NCI-H128 (cell line): ENCODE measurements around the gene FHDC1.

ENCODE experiments used
- DNase-seq: peaks from one replicate; lab custom pipeline; 2025; ENCODE audit not compliant: unreplicated experiment; lab: John Stamatoyannopoulos, UW

Gene FHDC1

GRCh38 chr4:152957437-152958171, 21.5 kb downstream of the FHDC1 start:
- no peak for DNase-seq

GRCh38 chr4:152959080-152959479, 23.0 kb downstream of the FHDC1 start:
- no peak for DNase-seq

- DNase-seq: no peak
Observed at GRCh38 chr4:152960082-152960481, 24.0 kb downstream of the FHDC1 start.

GRCh38 chr4:152961014-152961772, 25.1 kb downstream of the FHDC1 start:
- no peak for DNase-seq

DNA sequence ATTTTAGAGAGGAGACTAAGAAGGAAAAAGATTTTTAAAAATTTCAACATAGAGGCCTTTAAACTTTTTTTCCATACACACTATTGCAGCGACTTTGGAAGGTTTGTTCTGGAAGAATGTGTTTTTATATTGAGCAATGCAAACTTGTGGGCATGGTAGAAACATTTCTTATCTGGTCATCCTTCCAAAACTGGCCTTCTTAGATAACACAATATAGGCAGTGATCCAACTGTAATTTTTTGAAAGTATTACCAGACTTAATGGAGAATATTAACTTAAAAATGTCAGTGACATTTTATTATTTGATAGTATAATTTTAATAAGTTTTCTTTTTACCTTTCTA, 25.6 kb downstream of the FHDC1 start:
- no peak for DNase-seq

GRCh38 chr4:152962150-152962549, 26.0 kb downstream of the FHDC1 start:
- DNase-seq: no peak

DNA sequence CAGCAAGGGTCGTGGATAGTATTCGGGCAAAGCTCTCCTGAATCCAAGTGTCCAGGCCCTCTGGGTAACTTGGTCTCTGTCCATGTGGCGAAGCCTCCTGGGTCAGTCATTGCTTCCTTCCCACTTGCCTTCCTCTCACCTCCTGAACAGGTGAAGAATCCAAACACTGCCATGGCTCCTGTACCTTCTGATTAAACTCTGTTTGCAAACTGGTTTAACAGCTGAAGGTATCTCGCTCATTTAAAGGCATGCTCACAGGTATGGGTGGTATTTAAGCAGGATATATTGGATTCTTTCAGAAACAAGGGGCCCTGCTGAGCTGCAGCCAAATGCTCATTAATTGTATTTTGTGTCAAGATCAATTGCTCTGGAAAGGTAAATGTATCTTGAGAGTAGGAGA, 28.2 kb downstream of the FHDC1 start:
- no peak for DNase-seq

DNA sequence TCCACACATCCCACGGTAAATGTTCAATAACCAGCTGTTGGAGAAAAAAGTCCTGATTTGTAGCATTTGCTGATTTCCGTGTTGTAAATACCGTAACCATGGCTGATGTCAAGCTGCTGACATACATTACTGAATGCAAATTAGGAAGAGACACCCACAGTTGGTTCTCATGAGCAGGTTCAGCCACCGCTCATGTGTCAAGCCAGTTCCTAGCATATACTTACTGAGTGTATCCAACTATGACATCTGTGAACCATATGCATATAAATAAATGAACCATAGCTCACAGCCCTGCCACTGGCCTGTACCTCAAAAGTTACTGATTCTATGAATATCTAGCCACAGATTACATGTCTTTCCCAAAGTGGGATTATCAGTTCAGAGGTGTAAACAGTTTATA, 29.5 kb downstream of the FHDC1 start:
- DNase-seq: no peak

DNA sequence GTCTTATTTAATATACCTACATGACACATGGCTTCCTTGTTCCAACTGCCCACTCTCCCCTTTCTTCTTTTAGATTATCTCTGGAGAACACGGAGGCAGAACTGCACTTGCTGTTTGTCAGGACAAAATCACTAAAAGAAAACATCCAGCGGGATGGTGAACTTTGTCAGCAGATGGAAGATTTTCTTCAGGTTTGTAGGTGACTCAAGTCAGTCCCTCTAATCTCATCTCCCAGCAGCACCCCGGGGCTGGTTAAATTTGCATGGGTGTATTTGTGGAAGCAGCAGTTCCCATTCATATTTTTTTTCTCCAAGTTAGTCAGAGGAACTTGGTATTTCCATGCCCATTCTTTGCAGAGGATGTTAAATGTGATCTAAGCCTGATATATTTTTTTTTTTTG, 31.8 kb downstream of the FHDC1 start:
- no peak for DNase-seq

GRCh38 chr4:152968806-152969394, 32.8 kb downstream of the FHDC1 start:
- DNase-seq: no peak

DNA sequence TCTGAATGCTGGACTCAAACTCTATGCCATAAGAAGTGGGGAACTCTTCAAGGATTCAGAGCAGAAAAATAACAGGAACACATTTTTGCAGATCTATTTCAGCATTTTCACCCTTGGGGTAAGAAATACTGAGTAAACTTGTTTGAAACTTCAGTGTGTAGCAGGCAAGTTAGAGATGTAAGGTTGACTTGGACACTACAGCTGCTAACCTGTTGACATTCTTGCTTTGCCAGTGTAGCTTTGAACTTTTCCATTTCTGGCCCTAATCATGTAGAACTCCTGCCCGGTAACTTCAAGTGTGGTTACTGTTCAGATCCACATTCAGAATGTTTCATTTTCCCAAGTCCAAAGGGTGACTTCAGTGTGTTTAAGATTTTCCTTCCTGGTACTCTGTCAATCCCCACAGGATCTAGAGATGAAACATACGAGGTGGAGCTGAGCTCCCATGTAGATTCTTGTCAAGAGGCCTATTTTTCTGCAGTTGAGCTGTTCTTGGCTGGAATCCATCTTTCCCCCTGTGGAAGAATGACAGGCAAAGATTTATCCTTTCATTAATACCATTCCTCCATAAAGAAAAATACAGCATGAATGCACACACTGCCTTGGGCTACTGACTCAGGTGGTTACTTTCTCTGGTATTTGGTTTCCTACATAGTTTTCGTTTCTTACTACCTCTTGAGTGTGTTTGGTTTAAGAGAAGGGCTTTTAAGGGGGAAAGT, 34.1 kb downstream of the FHDC1 start:
- DNase-seq: no peak

DNA sequence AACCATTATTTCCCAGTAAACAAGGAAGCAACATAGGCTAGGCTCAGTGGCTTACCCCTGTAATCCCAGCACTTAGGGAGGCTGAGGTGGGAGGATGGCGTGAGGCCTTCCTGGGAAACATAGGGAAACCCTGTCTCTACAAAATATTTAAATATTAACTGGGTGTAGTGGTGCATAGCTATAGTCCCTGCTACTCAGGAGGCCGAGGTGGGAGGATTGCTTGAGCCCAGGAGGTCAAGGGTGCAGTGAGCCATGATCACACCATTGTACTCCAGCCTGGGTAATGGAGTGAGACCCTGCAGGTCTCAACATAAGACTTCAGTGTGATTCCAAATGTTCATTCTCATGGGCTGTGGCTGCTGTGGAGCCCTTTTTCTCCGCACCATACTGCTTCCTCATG, 34.9 kb downstream of the FHDC1 start:
- no peak for DNase-seq

GRCh38 chr4:152972821-152973628, 36.9 kb downstream of the FHDC1 start:
- DNase-seq: no peak

DNA sequence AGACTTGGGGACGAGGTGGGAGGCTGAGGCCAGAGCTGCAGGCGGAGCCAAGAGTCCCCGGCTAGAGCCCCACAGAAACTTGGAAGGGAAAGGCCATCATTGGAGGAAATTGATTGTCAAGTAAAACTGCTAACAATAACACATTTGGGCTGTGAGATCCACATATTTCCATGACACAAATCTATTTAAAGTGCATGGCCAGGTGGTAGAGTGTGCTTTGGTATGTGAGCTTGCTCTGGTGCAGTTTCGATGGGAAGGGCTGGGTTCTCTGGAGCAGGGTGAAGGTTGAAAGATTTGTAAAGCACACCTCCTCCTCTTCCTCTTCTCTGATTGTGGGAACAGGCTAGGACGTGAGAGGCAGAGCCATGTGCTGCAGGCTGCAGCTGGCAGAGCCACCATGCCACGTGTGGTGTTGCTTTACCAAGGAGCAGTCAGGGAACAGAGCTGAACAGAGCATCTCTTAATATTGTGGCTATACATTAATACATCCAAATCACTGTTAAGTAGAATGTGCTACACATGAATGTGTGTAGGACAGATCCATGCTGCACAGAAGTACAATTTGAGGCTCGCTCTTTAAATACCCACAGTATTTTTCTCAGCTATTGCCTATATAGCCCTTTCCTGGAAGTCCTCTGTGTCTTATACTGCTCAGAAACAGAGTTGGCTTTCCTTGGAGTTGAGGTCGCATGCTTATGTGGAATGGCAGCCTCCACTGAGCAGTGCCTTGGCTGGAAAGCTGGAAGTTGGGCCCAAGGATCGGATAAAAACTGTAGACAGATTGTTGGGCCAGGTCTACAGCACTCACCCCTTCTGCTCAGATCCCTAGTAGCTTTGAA, 37.7 kb downstream of the FHDC1 start:
- DNase-seq: no peak

DNA sequence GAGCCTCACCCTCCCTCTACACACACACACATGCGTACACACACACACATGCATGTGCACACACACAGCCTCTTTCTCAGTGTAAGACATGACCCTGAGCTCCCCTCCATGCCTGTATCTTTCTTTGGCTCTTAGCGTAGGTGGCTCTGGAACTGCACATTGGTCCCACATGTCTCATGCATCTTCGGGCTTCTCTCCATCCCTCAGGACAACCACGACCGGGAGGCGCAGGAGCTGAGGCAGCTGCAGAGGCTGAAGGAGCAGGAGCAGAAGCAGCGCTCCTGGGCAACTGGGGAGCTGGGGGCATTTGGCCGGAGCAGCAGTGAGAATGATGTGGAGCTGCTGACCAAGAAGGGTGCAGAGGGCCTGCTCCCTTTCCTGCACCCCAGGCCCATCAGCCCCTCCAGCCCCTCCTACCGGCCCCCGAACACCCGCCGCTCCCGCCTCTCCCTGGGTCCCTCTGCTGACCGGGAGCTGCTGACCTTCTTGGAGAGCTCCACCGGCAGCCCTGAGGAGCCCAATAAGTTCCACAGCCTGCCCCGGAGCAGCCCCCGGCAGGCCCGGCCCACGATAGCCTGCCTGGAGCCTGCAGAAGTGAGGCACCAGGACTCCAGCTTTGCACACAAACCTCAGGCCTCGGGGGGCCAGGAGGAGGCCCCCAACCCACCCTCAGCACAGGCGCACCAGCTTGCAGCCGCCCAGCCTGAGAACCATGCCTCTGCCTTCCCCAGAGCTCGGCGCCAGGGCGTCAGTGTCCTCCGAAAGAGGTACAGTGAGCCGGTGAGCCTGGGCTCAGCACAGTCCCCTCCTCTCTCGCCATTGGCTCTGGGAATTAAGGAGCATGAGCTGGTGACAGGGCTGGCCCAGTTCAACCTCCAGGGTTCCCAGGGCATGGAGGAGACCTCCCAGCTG, 38.6 kb downstream of the FHDC1 start:
- no peak for DNase-seq

GRCh38 chr4:152975380-152976211, 39.5 kb downstream of the FHDC1 start:
- no peak for DNase-seq

- no peak for DNase-seq
Observed at GRCh38 chr4:152976212-152976761, 40.2 kb downstream of the FHDC1 start.
